SW480 (cell line): Measurements from ENCODE around the gene RASEF.
"Not testable (repeated sequence)": the region's sequence is repeated elsewhere in the genome, so short reads cannot be mapped to it uniquely, and the experiment has no call there.

Source experiments
- DNase-seq: peaks from one replicate; pipeline ENCODE4 v3.0.0-alpha.2; 2016; ENCODE audit warnings: low spot score

Gene RASEF

GRCh38 chr9:83062651-83063527 is at the start of gene RASEF:
Gene RASEF (minus strand): TSS chr9:83063142. CDS start chr9:83062867, 275 bp downstream.
- DNase-seq, result peak; percentile 52

GRCh38 chr9:83111169-83111568 is 48.2 kb upstream of the RASEF start:
- no peak for DNase-seq

- no peak for DNase-seq
These were observed 46.4 kb upstream of the RASEF start for GRCh38 chr9:83109296-83109695.

- DNase-seq, result no peak
These were observed 45.3 kb upstream of the RASEF start for GRCh38 chr9:83108208-83108607.

GRCh38 chr9:83106772-83107171 is 43.8 kb upstream of the RASEF start:
- DNase-seq, result no peak

- no peak for DNase-seq
These were observed 43.3 kb upstream of the RASEF start for GRCh38 chr9:83106263-83106662.

GRCh38 chr9:83097633-83098032 is 34.7 kb upstream of the RASEF start:
- DNase-seq, result no peak

GRCh38 chr9:83093311-83093710 is 30.4 kb upstream of the RASEF start:
- DNase-seq, result not testable (repeated sequence)

GRCh38 chr9:83081846-83082245 is 18.9 kb upstream of the RASEF start:
- no peak for DNase-seq

- DNase-seq, result no peak
These were observed 18.1 kb upstream of the RASEF start for GRCh38 chr9:83081010-83081409.

GRCh38 chr9:83075932-83076331 is 13.0 kb upstream of the RASEF start:
- DNase-seq, result not testable (repeated sequence)

GRCh38 chr9:83072498-83072897 is 9.6 kb upstream of the RASEF start:
- DNase-seq, result not testable (repeated sequence)

GRCh38 chr9:83071626-83072025 is 8.7 kb upstream of the RASEF start:
- no peak for DNase-seq

- DNase-seq, result no peak
These were observed 7.3 kb upstream of the RASEF start for GRCh38 chr9:83070261-83070660.

GRCh38 chr9:83069651-83070050 is 6.7 kb upstream of the RASEF start:
- DNase-seq, result no peak

GRCh38 chr9:83068414-83068813 is 5.5 kb upstream of the RASEF start:
- DNase-seq, result no peak

GRCh38 chr9:83067579-83067978 is 4.6 kb upstream of the RASEF start:
- no peak for DNase-seq

GRCh38 chr9:83066771-83067170 is 3.8 kb upstream of the RASEF start:
- DNase-seq, result no peak

GRCh38 chr9:83065233-83065632 is 2.3 kb upstream of the RASEF start:
- no peak for DNase-seq

- DNase-seq, result no peak
These were observed 822 bp downstream of the RASEF start for GRCh38 chr9:83061990-83062650.

GRCh38 chr9:83061036-83061435 is 1.9 kb downstream of the RASEF start:
- DNase-seq, result no peak

GRCh38 chr9:83060556-83060955 is 2.4 kb downstream of the RASEF start:
- no peak for DNase-seq

- DNase-seq, result no peak
These were observed 3.5 kb downstream of the RASEF start for GRCh38 chr9:83059417-83059816.
